T-helper 1 cell treated with Interleukin-12 subunit alpha and Interleukin-12 subunit beta and Interleukin-4 antibody, amounts not matched to agents 30 ng/mL and 1 ng/mL, for 36 hours (primary cell): Measurements from ENCODE around the gene PLXND1. TPM values are rescaled to one million over a fixed set of nuclear protein-coding genes. Genes with fewer than 3 reads are reported as not detected.

Experiments used
- intact Hi-C: fragments of 100-400 bp; cut with micrococcal nuclease; formaldehyde crosslinking; loops from one replicate; pipeline ENCODE4 v1.15.1; 2024
- total RNA-seq: library from RNA; stranded (reverse); gene quantifications from 2 replicates; pipeline ENCODE4 v1.2.3, GENCODE V29; 2022

The PLXND1 gene
- total RNA-seq, 1 donor from 2014 or later: 0.81 TPM

DNA sequence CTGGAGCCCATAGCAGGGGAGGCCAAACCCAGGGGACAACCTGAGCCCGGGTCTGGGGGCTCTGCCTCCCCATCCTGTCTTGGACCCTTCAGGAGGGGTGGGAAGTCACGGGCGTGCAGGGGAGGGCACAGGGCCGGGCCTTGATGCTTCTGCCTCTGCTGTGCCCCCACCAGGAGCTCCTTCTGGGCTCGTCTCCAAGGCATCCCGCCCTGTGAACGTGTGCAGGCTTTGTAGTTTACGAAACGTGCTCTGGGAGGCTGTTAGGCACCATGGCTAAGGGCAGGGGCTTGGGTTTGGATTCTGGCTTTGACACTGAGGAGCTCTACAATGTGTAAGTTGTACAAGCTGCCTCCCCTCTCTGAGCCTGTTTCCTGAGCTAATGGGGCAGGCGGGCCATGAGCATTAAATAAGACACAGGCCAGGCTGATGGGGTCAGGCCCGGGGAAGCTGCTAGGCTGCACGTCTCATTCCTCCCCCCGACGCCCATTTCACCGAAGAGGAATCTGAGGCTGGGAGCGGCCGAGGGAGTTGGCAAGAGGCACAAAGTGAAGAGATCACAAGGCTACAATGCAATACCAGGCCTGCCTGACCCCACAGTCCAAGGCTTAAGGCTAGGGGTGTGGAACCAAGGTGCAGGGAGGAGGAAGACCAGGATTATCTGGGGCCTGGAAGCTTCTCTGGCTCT, 19.6 kb downstream of the PLXND1 start:
- intact Hi-C loops: no loop called here

DNA sequence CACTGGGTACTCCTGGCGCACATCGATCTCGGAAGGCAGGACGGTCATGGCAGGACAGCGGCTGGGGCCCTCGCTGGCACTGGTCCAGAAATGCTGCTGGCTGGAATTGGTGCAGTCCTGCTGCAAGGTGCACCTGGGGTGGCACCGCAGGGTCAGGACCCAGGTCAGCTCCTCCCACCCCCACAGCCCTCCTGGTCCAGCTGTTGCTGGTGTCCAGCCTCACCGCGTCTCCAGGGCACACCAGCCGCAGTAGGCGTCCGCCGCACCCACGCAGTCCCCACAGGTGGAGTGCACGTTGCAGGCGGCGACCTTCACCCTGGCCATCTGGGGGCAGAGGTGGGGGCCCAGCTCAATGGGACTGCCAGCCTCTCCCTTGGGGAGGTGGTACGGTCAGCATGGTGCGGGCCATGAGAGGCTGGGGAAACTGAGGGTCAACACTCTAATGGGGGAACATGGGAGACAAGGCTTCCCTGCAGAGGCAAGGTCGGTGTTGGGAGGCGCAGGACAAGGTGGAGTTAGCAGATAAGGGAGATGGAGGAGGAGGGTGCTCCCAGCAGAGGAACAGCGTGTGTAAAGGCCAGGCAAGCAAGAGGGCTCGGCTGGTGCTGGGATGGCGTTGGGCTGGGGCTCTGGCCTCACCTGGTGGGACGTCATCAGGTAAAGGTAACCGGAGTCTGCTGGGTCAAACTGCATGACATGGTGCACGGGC, 20.4 kb downstream of the PLXND1 start:
- intact Hi-C loops: no loop called here

DNA sequence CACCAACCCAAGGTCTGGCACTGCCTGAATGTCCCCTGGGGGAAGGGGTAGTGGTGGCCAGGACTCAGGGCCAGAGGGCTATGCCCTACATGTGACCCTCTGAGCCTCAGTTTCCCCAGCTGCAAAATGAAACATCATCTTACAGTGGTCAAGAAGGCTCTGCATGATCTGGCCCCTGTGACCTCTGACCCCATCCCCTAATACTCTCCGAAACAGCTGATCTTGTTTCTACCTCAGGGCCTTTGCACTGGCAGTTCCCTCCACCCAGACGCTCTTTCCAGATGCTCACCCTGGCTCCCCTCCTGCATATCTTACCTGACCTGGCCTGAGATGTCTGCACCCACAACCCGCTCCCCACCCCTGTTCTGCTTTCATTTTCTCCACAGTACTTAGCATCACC, 21.8 kb downstream of the PLXND1 start:
- intact Hi-C loops: no loop called here

DNA sequence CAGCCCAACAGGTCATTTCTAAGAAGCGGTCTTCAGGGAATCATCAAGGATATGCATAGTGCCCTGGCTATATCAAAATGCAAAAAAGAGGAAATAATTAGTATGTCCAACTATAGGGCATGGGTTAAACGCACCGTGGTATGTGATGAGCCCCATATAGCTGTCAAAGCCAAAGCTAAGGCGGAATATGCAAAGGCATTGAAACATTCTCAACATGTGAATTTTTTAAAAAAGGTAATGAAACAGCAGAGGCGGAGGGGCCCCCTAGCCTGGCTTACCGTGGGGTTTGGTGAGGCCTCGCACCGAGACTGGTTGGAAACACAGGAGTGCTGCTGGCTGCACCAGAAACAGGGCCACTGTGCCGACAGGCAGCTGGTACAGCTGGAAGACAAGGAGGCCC, 23.2 kb downstream of the PLXND1 start:
- intact Hi-C loops: no loop called here

DNA sequence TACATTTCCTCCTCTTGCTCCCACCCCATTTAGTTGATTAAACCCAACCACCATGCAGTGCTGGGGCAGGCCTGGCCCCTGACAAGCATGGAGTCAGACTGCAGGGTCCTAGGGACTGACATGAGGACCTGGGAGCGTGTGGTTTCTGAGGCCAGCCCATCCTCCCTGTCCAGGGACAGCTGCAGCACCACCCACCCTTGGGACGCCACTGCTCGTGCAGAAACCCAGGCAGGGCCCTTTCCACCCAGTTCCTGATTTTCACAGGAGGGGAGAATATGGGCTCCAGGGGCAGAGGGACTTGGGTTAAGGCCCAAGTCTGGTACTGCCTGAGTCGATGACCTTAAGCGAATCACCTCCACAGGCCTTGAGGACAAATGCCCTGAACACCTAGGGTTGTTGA, 23.7 kb downstream of the PLXND1 start:
- intact Hi-C loops: no loop called here

DNA sequence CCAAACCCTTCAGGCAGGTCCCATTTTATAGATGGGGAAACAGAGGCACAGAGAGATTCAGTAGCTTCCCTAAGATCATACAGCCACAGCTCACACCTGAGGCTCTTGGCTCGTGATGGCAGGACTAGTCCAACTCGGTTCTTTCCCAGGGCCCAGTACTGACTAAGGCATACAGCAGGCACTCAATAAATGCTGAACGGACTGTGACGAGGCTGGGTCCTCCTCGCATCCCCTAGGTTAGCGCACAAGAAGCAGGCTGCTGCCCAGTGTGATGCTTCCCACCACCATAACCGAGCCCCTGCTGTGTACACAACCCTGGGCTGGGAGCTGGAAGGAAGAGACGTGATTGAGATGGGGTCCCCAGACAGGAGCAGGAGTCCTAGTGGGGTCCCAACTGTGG, 24.9 kb downstream of the PLXND1 start:
- intact Hi-C loops: no loop called here

DNA sequence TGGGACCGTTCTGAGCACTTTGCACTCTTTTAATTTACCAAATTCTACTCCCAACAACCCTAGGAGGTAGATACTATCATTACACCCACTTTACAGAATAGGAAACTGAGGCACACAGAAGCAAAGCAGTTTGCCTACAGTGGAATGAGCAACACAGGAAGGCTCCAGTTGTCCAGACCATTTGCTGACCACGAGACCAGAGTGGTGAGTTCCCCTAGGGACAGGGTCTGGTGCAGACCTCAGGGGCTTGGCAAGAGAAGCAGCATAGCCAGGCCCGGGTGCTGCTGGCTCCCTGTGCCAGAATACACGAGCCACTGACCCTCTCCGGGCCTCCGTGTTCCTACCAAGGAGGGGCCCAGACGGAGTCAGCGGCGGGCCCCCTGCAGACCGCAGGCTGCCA, 26.5 kb downstream of the PLXND1 start:
- intact Hi-C loops: no loop called here

DNA sequence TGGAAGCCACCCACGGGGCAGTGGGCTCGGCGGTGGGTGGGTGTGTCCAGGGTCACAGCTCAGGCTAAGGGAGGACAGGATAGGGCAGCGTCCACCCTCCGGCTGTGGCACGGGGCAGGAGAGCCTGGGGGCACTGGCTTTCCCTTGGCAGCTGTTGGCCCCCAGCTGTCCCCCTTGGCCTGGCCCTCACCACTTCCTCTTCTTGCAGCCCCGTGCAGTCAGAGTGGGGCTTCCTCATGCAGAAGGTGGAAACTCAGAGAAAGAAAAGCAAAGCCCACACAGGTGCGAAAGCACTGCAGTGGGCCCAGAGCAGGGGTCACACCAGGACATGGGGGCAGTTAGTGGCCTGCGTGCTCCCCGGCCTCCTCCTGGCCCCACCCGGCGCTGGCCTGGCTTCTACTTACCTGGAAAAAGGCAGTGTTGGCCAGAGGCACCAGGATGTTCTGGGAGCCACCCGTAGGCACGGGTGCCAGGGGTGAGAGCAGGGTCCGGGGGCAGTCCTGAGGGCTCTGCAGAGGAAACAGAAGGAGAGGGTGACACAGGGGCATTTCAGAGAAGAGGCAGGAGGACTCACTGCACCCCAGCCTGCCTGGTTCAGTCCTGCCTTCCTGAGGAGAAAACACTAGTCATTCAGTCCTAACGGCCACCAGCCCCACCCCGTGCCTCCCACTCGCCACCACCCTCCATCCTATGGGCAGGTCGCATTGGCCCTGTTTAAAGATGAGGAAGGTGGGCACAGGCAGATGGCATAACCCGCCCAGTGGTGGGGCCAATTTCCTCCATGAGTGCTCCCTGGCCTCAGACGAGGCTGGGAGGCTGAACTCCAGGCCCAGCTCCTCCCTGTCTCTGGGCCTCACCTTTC, 28.3 kb downstream of the PLXND1 start:
- intact Hi-C loops: no loop called here

DNA sequence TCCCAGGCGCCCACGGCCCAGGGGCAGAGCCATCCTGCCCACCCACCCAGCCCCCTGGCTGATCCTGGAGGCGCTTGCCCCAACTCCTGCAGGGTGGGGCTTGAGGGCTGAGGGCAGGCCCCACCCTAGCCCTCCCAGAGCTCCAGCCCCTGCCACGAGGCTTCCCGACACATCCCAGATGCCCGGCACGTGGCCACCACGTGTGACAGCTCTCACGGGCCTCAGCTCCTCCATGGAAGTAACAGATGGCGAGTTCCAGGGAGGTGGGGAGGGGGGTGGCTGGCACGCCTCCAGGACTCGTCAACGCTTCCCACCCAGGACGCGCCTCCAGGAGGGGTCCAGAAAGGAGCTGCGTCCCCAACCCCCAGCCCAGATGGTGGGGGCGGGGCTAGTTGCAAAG, 29.1 kb downstream of the PLXND1 start:
- intact Hi-C loops: no loop called here

DNA sequence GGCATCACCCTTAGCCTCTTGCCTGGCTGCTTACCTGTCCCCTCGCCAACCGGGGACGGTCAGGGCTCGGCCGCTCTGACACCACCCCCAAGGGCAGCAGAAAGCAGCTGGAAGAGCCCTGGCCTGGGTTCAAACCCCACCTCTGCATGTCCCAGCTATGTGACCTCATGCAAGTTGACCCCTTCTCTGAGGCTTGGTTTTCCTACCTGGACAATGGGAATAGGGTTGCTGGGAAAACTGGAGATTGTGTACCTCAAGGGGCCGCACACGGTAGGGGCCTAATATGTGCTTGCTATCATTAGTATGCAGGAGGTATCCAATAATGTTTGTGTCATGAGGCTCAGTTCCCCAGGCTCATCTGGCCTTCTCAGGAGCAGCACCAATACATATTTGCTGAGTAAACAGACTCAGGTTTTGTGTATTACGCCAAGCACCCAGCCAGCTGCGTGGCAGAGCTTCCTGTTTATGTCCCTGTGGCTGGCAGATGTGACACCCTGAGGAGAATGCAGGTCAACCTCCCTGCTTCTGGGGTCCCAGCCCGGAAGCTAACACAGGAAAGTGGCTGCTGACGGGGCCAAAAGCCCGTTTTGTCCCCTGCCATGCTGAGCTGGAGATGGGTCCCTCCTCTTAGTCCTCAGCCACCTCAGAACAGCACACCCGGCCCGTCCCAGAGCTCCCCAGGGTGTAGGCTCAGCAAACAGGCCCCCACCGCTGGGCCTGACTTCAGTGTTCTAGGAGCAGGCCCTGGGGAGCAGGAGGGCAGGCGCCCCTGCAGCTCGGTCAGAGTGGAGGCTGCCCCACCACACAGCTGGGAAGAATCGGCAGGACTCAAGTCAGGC, 29.7 kb downstream of the PLXND1 start:
- intact Hi-C loops: no loop called here

DNA sequence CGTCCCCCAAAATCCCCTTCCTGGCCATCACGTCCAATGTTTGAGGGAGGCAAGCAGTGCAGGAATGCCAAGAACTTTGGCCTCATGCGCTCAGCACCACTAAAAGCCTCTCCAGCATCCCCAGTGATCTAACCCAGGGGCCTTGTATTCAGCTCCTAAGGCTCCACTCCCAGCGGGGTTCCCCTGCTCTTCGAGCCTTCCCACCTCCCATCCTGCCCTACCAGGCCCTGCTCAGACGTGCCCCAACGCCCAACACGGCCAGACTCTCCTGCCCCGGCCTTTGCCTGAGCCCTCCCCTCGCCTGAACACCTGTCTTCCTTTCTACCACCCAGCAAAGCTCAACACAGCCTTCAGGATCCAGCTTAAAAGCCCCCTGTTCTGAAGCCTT, 30.5 kb downstream of the PLXND1 start:
- intact Hi-C loops: no loop called here

DNA sequence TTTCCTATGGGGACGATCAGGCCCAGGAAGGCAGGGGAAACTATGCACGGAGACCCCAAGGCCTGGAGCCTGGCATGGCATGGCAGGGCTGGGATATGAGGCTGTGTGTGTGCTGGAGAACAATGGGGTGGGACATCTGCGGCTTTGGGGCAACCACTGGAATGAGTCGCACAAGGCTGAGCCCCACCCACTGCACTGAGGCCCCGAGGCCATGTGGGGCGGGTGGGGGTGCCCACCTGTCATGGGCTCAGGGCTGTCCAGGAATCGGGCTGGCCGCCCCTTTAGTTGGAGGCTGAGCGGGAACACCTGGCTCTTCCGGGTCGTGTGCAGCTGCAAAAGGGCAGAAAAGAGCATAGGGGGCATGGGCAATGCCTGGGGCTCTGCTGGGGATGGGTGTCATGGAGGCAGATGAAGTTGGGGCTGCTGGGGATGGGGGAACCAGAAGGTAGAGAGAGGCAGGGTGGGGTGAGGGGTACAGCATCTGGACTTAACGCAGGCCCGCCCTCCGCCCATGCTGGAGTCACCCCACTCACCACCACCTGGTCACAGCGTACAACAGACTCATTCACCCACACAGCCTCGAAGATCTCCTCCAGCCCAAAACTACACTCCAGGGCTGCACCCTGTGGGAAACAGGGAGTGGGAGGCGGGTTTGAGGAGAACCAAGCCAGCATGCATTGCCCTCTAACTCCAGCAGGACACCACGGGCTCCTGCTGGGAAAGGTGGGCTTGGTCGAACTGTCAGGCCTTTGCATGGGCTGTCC, 31.1 kb downstream of the PLXND1 start:
- intact Hi-C loops: no loop called here

DNA sequence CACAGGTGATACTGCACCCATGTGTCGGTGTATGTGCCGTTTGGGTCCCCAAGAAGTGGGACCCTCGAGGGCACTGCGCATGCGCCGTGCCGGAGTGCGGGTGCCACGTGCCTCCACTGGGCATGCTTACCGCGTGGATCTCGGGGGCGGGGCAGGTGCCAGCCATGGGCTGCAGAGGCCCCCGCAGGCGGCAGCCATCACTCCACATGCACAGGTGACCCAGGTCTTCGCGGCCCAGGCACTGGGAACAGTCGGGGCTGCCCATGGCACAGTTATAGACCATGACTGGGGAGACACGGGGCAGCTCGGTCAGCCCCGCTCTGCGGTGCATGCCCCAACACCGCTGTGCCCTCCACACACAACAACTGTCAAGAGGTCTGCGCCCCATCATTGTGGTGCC, 32.3 kb downstream of the PLXND1 start:
- intact Hi-C loops: no loop called here

DNA sequence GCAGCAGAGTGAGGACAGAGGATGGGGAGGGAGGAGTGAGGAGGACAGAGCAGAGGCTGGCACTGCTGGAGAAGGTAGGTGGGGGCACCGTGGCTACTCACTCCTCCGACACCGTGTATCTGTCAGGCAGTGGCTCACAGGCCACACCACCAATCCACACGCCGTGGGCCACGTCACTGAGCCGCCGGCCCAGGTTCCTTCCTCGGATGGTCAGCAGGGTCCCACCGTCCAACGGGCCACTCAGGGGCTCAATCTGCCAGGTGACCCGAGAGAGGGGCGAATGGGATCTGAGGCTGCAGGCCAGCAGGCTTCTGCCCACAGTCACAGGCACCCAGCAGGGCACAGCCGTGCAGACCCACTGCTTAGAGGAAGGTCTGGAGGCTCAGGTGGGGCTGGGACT, 33.0 kb downstream of the PLXND1 start:
- intact Hi-C loops: no loop called here

DNA sequence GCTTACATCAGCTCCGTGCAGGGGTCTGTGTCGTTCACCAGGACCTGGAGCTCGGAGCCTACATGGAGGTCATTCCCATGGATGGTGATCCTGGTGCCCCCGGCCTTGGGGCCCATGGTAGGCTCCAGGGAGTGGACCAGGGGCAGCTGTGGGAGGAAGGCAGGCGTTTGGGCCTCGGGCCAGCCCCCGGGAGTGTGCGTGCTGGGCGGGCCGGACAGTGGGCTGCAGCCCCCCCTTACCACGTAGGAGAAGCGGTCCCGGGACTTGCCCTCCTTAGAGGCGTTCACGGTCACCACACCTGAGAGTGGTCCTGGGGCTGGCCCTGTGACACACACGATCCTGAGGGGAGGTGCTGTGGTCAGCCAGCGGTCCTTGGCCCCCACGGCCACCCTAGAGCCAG, 33.9 kb downstream of the PLXND1 start:
- intact Hi-C loops: no loop called here

DNA sequence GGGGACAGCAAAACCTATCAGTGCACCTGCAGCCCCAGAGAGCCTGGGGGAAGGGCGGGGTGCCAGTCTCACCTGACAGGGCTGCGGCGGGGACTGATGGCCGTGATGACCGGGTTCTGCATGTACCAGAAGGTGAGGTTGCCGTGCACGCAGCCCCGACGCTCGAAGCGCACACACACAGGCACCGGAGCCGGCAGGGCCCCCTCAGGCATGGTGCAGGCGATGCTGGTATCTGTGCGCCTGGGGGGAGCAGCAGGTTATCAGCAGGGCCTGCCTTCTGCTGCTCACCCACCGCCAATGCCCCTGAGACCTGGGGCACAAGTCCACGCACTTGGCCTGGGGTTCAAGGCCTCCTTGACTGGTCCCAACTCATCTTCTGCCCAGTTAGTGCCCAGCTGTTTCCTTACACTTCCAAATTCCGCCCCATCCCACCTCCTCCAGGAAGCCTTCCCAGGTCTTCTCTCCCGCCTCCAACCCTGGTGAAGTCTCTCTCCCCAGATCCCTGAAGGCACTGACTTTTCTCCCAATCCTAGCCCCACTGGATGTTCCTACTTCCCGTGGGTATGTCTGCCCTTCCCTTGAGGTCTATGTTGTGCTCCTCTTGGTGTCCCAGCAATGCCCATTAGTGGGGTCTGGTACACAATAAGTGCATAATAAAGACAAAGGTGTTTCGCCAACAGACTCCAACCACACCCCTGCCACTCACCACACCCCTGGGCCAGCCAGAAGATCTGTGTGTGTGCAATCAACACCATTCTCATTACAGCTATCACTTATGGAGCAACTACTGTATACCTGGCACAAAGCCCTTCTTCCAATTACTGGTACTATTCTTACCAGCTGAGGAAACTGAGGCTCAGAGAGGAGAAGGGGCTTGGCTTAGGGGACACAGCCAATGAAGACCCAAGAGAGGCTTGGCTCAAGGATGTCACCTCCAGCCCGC, 34.6 kb downstream of the PLXND1 start:
- intact Hi-C loops: no loop called here

DNA sequence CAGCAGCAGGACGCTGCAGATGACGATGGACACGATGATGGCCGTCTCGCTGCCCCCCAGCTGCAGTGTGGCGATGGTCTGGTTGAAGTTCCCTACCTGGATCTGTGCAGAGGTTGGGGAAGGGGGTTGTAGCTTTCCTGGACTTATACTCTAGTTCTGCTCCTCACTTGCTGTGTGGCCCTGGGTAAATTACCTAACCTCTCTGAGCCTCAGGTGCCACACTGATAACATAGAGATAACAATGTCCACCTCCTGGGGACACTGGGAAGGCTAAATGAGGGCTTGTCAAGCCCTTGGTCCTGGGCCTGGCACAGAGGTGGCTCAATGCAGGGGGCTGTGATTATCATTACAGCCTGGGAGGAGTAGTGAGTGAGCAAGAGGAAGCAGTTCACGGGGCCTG, 36.6 kb downstream of the PLXND1 start:
- intact Hi-C loops: no loop called here

DNA sequence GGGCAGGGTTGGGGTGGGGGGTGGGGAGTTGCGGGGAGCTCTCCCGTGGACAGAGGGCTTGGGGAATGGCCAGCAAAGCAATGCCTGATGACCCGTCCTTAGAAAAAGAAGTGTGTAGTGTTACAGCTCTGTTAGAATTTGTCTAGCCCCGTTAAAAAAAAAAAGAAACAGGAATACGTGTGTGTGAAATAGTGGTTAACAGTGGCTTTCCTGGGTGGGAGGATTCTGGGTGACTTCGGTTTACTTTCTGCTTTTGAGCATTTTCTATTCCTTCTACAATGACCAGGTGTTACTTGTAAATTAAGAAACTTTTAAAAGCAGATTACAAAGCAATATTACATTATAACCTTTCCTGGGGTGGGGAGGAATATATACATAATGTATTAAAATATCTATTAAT, 38.5 kb downstream of the PLXND1 start:
- intact Hi-C loops: no loop called here

DNA sequence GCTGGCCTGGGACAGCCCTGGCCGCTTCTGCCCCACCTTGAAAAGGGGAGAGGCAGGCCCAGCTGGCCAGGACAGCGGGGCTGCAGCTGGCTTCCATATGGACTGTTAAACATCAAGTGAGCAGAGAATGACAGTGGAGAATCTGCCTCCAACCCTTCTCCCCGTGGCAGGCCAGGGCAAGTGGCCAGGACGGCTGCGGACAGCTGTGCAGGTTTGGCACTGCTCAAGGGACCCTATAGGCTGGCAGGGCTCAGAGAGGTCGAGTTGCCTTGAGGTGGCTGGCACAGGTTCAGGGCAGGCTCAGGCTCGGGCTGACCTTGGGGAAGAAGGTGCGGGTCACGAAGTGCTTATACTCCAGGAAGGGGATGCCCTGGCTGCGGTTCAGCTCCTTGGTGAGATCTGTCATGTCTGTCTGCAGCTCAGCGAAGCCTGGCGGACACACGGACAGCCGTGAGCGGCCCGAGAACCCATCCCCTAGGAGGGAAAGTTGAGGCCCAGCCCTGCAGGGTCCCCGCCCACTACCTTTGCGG, 39.2 kb downstream of the PLXND1 start:
- intact Hi-C loops: no loop called here
